Smooth muscle cell (in vitro differentiated cells): ENCODE results near the gene ASTN2. TPM values are rescaled to one million over a fixed set of nuclear protein-coding genes. Genes with fewer than 3 reads are reported as not detected.

Source experiments
- DNase-seq: peaks from one replicate; lab custom pipeline; 2025; ENCODE audit not compliant: unreplicated experiment; lab: John Stamatoyannopoulos, UW
- H2AFZ ChIP-seq: fragments of 200-600 bp; sonication (generic); 2 replicates; pipeline ENCODE4 v1.6.0; 2016; ENCODE audit warnings: antibody characterized with exemption, low read depth, mild to moderate bottlenecking
- H3F3A ChIP-seq: fragments of 200-600 bp; sonication (generic); 2 replicates; pipeline ENCODE4 v1.6.0; 2017; ENCODE audit warnings: antibody characterized with exemption, low read depth
- H3K27ac ChIP-seq: fragments of 200-600 bp; sonication (generic); 2 replicates; pipeline ENCODE4 v1.5.1; 2016; ENCODE audit warnings: low read depth, mild to moderate bottlenecking
- H3K27me3 ChIP-seq: fragments of 200-600 bp; sonication (generic); 2 replicates; pipeline ENCODE4 v1.6.1; 2016; ENCODE audit warnings: low read depth, mild to moderate bottlenecking
- H3K36me3 ChIP-seq: fragments of 200-600 bp; sonication (generic); 2 replicates; pipeline ENCODE4 v1.5.1; 2016; ENCODE audit warnings: low read depth
- H3K4me1 ChIP-seq: fragments of 200-600 bp; sonication (generic); 2 replicates; pipeline ENCODE4 v1.5.1; 2016; ENCODE audit warnings: low read depth
- H3K4me2 ChIP-seq: fragments of 200-600 bp; sonication (generic); 2 replicates; pipeline ENCODE4 v1.6.0; 2016; ENCODE audit warnings: mild to moderate bottlenecking
- H3K4me3 ChIP-seq: fragments of 200-600 bp; sonication (generic); 2 replicates; pipeline ENCODE4 v1.5.1; 2016; ENCODE audit warnings: mild to moderate bottlenecking
- H3K79me2 ChIP-seq: fragments of 200-600 bp; sonication (generic); 2 replicates; pipeline ENCODE4 v1.6.0; 2016; ENCODE audit warnings: low read depth, mild to moderate bottlenecking
- H3K9ac ChIP-seq: fragments of 200-600 bp; sonication (generic); 2 replicates; pipeline ENCODE4 v1.6.0; 2016; ENCODE audit warnings: low read depth
- H3K9me3 ChIP-seq: fragments of 200-600 bp; sonication (generic); replicated peaks from 2 replicates; pipeline ENCODE4 v1.5.1; 2016; ENCODE audit warnings: low read depth
- H4K20me1 ChIP-seq: fragments of 200-600 bp; sonication (generic); 2 replicates; pipeline ENCODE4 v1.6.0; 2016; ENCODE audit warnings: low read depth
- CTCF ChIP-seq: fragments of 200-600 bp; sonication (generic); IDR thresholded peaks from 2 replicates; pipeline ENCODE4 v1.5.1; 2017; ENCODE audit warnings: borderline replicate concordance, mild to moderate bottlenecking, antibody characterized with exemption; ENCODE audit not compliant: insufficient read depth, poor library complexity, severe bottlenecking
- WGBS: methylation state at CpG from one replicate; pipeline ENCODE4 v1.1.7; 2016; ENCODE audit warnings: low lambda C conversion rate; 5-methylcytosine and 5-hydroxymethylcytosine counted together
- polyA plus RNA-seq: library from polyadenylated mRNA; unstranded; fragments of >200 nt; fragmentation: Nextera tagmentation; extraction: Ambion mirVana; gene quantifications from 2 replicates; pipeline ENCODE4 v1.2.1, GENCODE V29; 2016
- total RNA-seq: library from RNA; depleted of rRNA; stranded (reverse); fragments of >200 nt; gene quantifications from 2 replicates; pipeline ENCODE4 v1.2.3, GENCODE V29; 2014

The ASTN2 gene
- total and polyA plus RNA-seq, 2 experiments from 2014 or later: 6.5 to 6.7 TPM

GRCh38 chr9:117379341-117379740, 35.5 kb downstream of the ASTN2 start:
- Histone ChIP-seq H3K9ac (no peak overlapping the region), H3K27me3 (no peaks in the 10 kb centered on the region), H3K4me3 (no peak overlapping the region), H3F3A (no peaks in the 10 kb centered on the region), H3K79me2 (no peaks in the 10 kb centered on the region), H3K36me3 (no peaks in the 10 kb centered on the region), H4K20me1 (no peaks in the 10 kb centered on the region), H2AFZ (no peak overlapping the region), H3K4me1 (peaks cover 4% of the 10 kb centered on the region), H3K4me2 (no peak overlapping the region), H3K9me3 (no peaks in the 10 kb centered on the region), H3K27ac (no peak overlapping the region)
- DNase-seq: no peak
- TF ChIP-seq CTCF: no peak
- 88% methylated on average over 2 of the region's 2 CpGs for WGBS

GRCh38 chr9:117377046-117377445, 37.8 kb downstream of the ASTN2 start:
- Histone ChIP-seq H2AFZ (no peak overlapping the region), H4K20me1 (no peaks in the 10 kb centered on the region), H3K4me3 (no peak overlapping the region), H3K9ac (no peak overlapping the region), H3K36me3 (no peaks in the 10 kb centered on the region), H3F3A (no peaks in the 10 kb centered on the region), H3K27me3 (peaks cover 3% of the 10 kb centered on the region), H3K79me2 (no peaks in the 10 kb centered on the region), H3K9me3 (no peaks in the 10 kb centered on the region), H3K27ac (no peak overlapping the region), H3K4me1 (peaks cover 4% of the 10 kb centered on the region), H3K4me2 (no peak overlapping the region)
- no peak for DNase-seq
- 44% methylated on average over 5 of the region's 5 CpGs for whole genome bisulfite sequencing
- TF ChIP-seq CTCF: no peak

- no peaks in the 10 kb centered on the region for H3K9me3 ChIP-seq
- no peaks in the 10 kb centered on the region for H3K79me2 ChIP-seq
- no peak overlapping the region for H3K4me2 ChIP-seq
- no peak overlapping the region for H3K9ac ChIP-seq
- no peaks in the 10 kb centered on the region for H3K36me3 ChIP-seq
- no peak overlapping the region for H2AFZ ChIP-seq
- H3K27ac ChIP-seq: no peak overlapping the region
- peaks cover 4% of the 10 kb centered on the region for H3K4me1 ChIP-seq
- DNase-seq: no peak
- no peak for TF ChIP-seq CTCF
- H3K4me3 ChIP-seq: no peak overlapping the region
- H3F3A ChIP-seq: no peaks in the 10 kb centered on the region
- WGBS: 62% methylated on average over 1 of the region's 1 CpG
- H4K20me1 ChIP-seq: no peaks in the 10 kb centered on the region
- peaks cover 3% of the 10 kb centered on the region for H3K27me3 ChIP-seq
These were observed 38.9 kb downstream of the ASTN2 start for GRCh38 chr9:117375956-117376355.

- no peak for DNase-seq
- no peak overlapping the region for H3K9ac ChIP-seq
- H3K9me3 ChIP-seq: no peaks in the 10 kb centered on the region
- no peak overlapping the region for H3K4me3 ChIP-seq
- H3K36me3 ChIP-seq: no peaks in the 10 kb centered on the region
- H3K79me2 ChIP-seq: no peaks in the 10 kb centered on the region
- WGBS: 80% methylated on average over 4 of the region's 4 CpGs
- H2AFZ ChIP-seq: no peak overlapping the region
- no peak for TF ChIP-seq CTCF
- no peaks in the 10 kb centered on the region for H4K20me1 ChIP-seq
- H3K4me1 ChIP-seq: peaks cover 4% of the 10 kb centered on the region
- H3K27me3 ChIP-seq: peaks cover 3% of the 10 kb centered on the region
- no peaks in the 10 kb centered on the region for H3F3A ChIP-seq
- H3K27ac ChIP-seq: no peak overlapping the region
- no peak overlapping the region for H3K4me2 ChIP-seq
These were observed 40.7 kb downstream of the ASTN2 start for GRCh38 chr9:117374076-117374725.
